OCI-LY1 (cell line): ENCODE measurements around the gene TPM2.

Source experiments
- CTCF ChIP-seq: fragments of 200-600 bp; sonication (generic), shearing (Covaris generic); IDR thresholded peaks from 2 replicates; pipeline ENCODE4 v1.5.1; 2017; ENCODE audit warnings: mild to moderate bottlenecking, antibody characterized with exemption, low read length, moderate library complexity, mixed read lengths
- EZH2 ChIP-seq: fragments of 200-600 bp; sonication (generic), shearing (Covaris generic); IDR thresholded peaks from 2 replicates; pipeline ENCODE4 v1.8.0; 2017; ENCODE audit warnings: borderline replicate concordance, mixed run types, mild to moderate bottlenecking, antibody characterized with exemption, low read length, moderate library complexity, mixed read lengths

DNA sequence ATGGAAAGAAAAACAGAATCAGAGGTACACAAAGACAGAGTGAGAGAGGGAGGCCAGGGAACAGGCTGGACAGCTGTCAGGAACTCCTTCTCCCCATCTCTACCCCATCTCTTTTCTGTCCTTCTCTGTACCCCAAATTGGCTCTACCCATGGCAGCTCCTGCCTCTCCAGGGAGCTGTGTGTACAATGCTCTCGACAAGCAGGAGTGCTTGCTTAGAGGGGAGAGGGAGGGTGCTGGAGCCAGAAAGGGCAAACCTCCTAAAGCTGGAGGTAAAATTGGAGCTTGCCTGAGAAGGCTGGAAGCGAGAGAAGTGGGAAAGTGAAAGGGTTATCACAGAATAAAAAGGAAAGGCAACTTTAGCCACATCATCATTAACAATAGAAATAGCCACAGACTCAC, 6.4 kb downstream of the TPM2 start:
- no peak for TF ChIP-seq CTCF
- TF ChIP-seq EZH2: no peak
